Neuronal stem cell (in vitro differentiated cells): ENCODE data around the gene LURAP1L.

ENCODE experiments used
- DNase-seq: peaks from one replicate; pipeline ENCODE4 v3.0.0-alpha.2; 2013; ENCODE audit warnings: low spot score
- H2AFZ ChIP-seq: one replicate; pipeline ENCODE4 v1.6.1; 2013; ENCODE audit warnings: mild to moderate bottlenecking, low read length, inconsistent platforms
- H2AK5ac ChIP-seq: 2 replicates; pipeline ENCODE4 v1.6.1; 2013; ENCODE audit warnings: low read depth, mild to moderate bottlenecking, inconsistent platforms, low read length, moderate library complexity, mixed read lengths
- H2BK120ac ChIP-seq: 2 replicates; pipeline ENCODE4 v1.6.1; 2013; ENCODE audit warnings: low read depth, mild to moderate bottlenecking, inconsistent platforms, low read length, moderate library complexity, mixed read lengths
- H2BK12ac ChIP-seq: one replicate; pipeline ENCODE4 v1.6.1; 2013; ENCODE audit warnings: low read length, inconsistent platforms
- H2BK15ac ChIP-seq: 2 replicates; pipeline ENCODE4 v1.6.1; 2013; ENCODE audit warnings: mild to moderate bottlenecking, low read length, inconsistent platforms, mixed read lengths
- H2BK5ac ChIP-seq: one replicate; pipeline ENCODE4 v1.6.1; 2013; ENCODE audit warnings: inconsistent platforms, mild to moderate bottlenecking, low read length, moderate library complexity
- H3K14ac ChIP-seq: one replicate; pipeline ENCODE4 v1.6.1; 2013; ENCODE audit warnings: low read length, inconsistent platforms
- H3K18ac ChIP-seq: 2 replicates; pipeline ENCODE4 v1.6.1; 2013; ENCODE audit warnings: low read length, inconsistent platforms
- H3K23ac ChIP-seq: 2 replicates; pipeline ENCODE4 v1.6.1; 2013; ENCODE audit warnings: low read depth, mild to moderate bottlenecking, mixed read lengths, low read length, inconsistent platforms; ENCODE audit not compliant: poor library complexity
- H3K27ac ChIP-seq: replicated peaks from 3 replicates; pipeline ENCODE4 v1.5.1; 2013; ENCODE audit warnings: low read length, inconsistent platforms
- H3K27me3 ChIP-seq, 3 experiments: 2 replicates each; pipeline ENCODE4 v1.6.1; 2013; ENCODE audit warnings: low read length in 3 of 3, mild to moderate bottlenecking in 2 of 3, inconsistent platforms in 1 of 3, low read depth in 1 of 3, mixed read lengths in 1 of 3, moderate library complexity in 1 of 3; ENCODE audit not compliant: control insufficient read depth in 3 of 3, insufficient read depth in 3 of 3
- H3K36me3 ChIP-seq, 2 donors: replicated peaks in 1 of 2; 2 replicates each; pipeline ENCODE4 v1.6.1; 2013; ENCODE audit warnings: low read length in 2 of 2; ENCODE audit not compliant: control insufficient read depth in 2 of 2, insufficient read depth in 2 of 2
- H3K4ac ChIP-seq: 2 replicates; pipeline ENCODE4 v1.6.1; 2013; ENCODE audit warnings: inconsistent platforms, mild to moderate bottlenecking, low read length, moderate library complexity
- H3K4me1 ChIP-seq, 2 donors: 1 replicate in 1 of 2; 2 replicates in 1 of 2; pipeline ENCODE4 v1.6.1; 2013; ENCODE audit warnings: low read length in 2 of 2, low read depth in 1 of 2; ENCODE audit not compliant: control insufficient read depth in 2 of 2, insufficient read depth in 1 of 2
- H3K4me2 ChIP-seq: one replicate; pipeline ENCODE4 v1.6.1; 2013; ENCODE audit warnings: mild to moderate bottlenecking, low read length, inconsistent platforms; ENCODE audit not compliant: insufficient read depth, poor library complexity, severe bottlenecking
- H3K4me3 ChIP-seq, 2 donors: 2 replicates each; pipeline ENCODE4 v1.5.1; 2013; ENCODE audit warnings: low read length in 2 of 2, mild to moderate bottlenecking in 2 of 2, inconsistent platforms in 1 of 2, moderate library complexity in 1 of 2
- H3K79me1 ChIP-seq: one replicate; pipeline ENCODE4 v1.6.1; 2013; ENCODE audit warnings: low read depth, mild to moderate bottlenecking, inconsistent platforms, low read length, moderate library complexity
- H3K9ac ChIP-seq: one replicate; pipeline ENCODE4 v1.6.1; 2013; ENCODE audit warnings: mild to moderate bottlenecking, low read depth, low read length, inconsistent platforms; ENCODE audit not compliant: poor library complexity
- H3K9me3 ChIP-seq, 2 donors: replicated peaks in 1 of 2; 2 replicates each; pipeline versions ENCODE3 to v1.6.1; 2013; ENCODE audit warnings: low read length in 2 of 2, mild to moderate bottlenecking in 2 of 2, inconsistent platforms in 1 of 2, low read depth in 1 of 2, mixed read lengths in 1 of 2, moderate library complexity in 1 of 2; ENCODE audit not compliant: control insufficient read depth in 2 of 2, insufficient read depth in 1 of 2
- H4K8ac ChIP-seq: one replicate; pipeline ENCODE4 v1.6.1; 2013; ENCODE audit warnings: low read depth, mild to moderate bottlenecking, inconsistent platforms, low read length, moderate library complexity
- H4K91ac ChIP-seq: one replicate; pipeline ENCODE4 v1.6.1; 2013; ENCODE audit warnings: low read length, low read depth, mild to moderate bottlenecking, inconsistent platforms; ENCODE audit not compliant: poor library complexity
- WGBS, 2 donors: extraction: QIAGEN DNeasy Blood & Tissue Kit; methylation state at CpG; one replicate each; pipeline ENCODE4 v1.1.7; 2013; ENCODE audit warnings: missing lambda C conversion rate in 2 of 2, mixed read lengths in 1 of 2; ENCODE audit not compliant: insufficient read length in 2 of 2, insufficient replicate concordance in 1 of 2; ENCODE audit errors: extremely low coverage in 2 of 2; 5-methylcytosine and 5-hydroxymethylcytosine counted together

The LURAP1L gene

GRCh38 chr9:12846035-12846434, 71.2 kb downstream of the LURAP1L start:
- Histone ChIP-seq H2BK15ac (no peak overlapping the region), H3K4me2 (no peak overlapping the region), H3K4ac (no peak overlapping the region), H2AK5ac (no peak overlapping the region), H2AFZ (no peak overlapping the region), H3K4me1 (no peaks in the 10 kb centered on the region), H3K9me3 (no peaks in the 10 kb centered on the region), H4K91ac (no peak overlapping the region), H3K27ac (no peak overlapping the region), H3K4me3 (no peak overlapping the region), H3K79me1 (no peaks in the 10 kb centered on the region), H2BK12ac (no peak overlapping the region), H3K27me3 (no peaks in the 10 kb centered on the region), H3K18ac (no peak overlapping the region), H3K36me3 (no peaks in the 10 kb centered on the region), H3K14ac (no peak overlapping the region), H3K23ac (no peak overlapping the region), H4K8ac (no peak overlapping the region), H2BK120ac (no peak overlapping the region), H2BK5ac (no peak overlapping the region), H3K9ac (no peak overlapping the region)
- no CpG with 5 or more reads among the region's 5 CpGs for WGBS, 2 donors
- DNase-seq: no peak

- Histone ChIP-seq H3K4me3 (no peak overlapping the region), H2BK120ac (no peak overlapping the region), H3K4me1 (no peaks in the 10 kb centered on the region), H4K8ac (no peak overlapping the region), H2BK12ac (no peak overlapping the region), H3K36me3 (no peaks in the 10 kb centered on the region), H2AFZ (no peak overlapping the region), H3K27ac (no peak overlapping the region), H4K91ac (no peak overlapping the region), H3K4ac (no peak overlapping the region), H3K27me3 (no peaks in the 10 kb centered on the region), H3K9ac (no peak overlapping the region), H2AK5ac (no peak overlapping the region), H3K4me2 (no peak overlapping the region), H2BK5ac (no peak overlapping the region), H2BK15ac (no peak overlapping the region), H3K79me1 (no peaks in the 10 kb centered on the region), H3K14ac (no peak overlapping the region), H3K9me3 (no peaks in the 10 kb centered on the region), H3K23ac (no peak overlapping the region), H3K18ac (no peak overlapping the region)
- DNase-seq: no peak
Observed at GRCh38 chr9:12847561-12847960, 72.7 kb downstream of the LURAP1L start.

- H3K14ac ChIP-seq: no peak overlapping the region
- no peak overlapping the region for H3K9ac ChIP-seq
- no peak for DNase-seq
- H3K4me1 ChIP-seq: no peaks in the 10 kb centered on the region
- no peaks in the 10 kb centered on the region for H3K79me1 ChIP-seq
- WGBS, 2 donors: no CpG with 5 or more reads among the region's 1 CpG
- H3K27ac ChIP-seq: no peak overlapping the region
- no peak overlapping the region for H3K4me2 ChIP-seq
- H2BK15ac ChIP-seq: no peak overlapping the region
- no peaks in the 10 kb centered on the region for H3K9me3 ChIP-seq
- H4K91ac ChIP-seq: no peak overlapping the region
- no peak overlapping the region for H3K18ac ChIP-seq
- H3K27me3 ChIP-seq: no peaks in the 10 kb centered on the region
- H3K4ac ChIP-seq: no peak overlapping the region
- H3K23ac ChIP-seq: no peak overlapping the region
- H2BK12ac ChIP-seq: no peak overlapping the region
- no peak overlapping the region for H4K8ac ChIP-seq
- H3K4me3 ChIP-seq: no peak overlapping the region
- no peaks in the 10 kb centered on the region for H3K36me3 ChIP-seq
- H2AK5ac ChIP-seq: no peak overlapping the region
- H2BK5ac ChIP-seq: no peak overlapping the region
- no peak overlapping the region for H2BK120ac ChIP-seq
- H2AFZ ChIP-seq: no peak overlapping the region
Observed at GRCh38 chr9:12849486-12850003, 74.7 kb downstream of the LURAP1L start.

- no peak overlapping the region for H4K91ac ChIP-seq
- no peak overlapping the region for H3K9ac ChIP-seq
- H2BK5ac ChIP-seq: no peak overlapping the region
- no peak overlapping the region for H4K8ac ChIP-seq
- H3K18ac ChIP-seq: no peak overlapping the region
- no peaks in the 10 kb centered on the region for H3K27me3 ChIP-seq
- WGBS, 2 donors: no CpG with 5 or more reads among the region's 6 CpGs
- no peak overlapping the region for H2BK120ac ChIP-seq
- H3K14ac ChIP-seq: no peak overlapping the region
- no peaks in the 10 kb centered on the region for H3K36me3 ChIP-seq
- H3K79me1 ChIP-seq: no peaks in the 10 kb centered on the region
- no peak overlapping the region for H3K27ac ChIP-seq
- H3K4me2 ChIP-seq: no peak overlapping the region
- H2AFZ ChIP-seq: no peak overlapping the region
- no peak overlapping the region for H2BK15ac ChIP-seq
- no peak overlapping the region for H2AK5ac ChIP-seq
- peaks cover 0 to 1% of the 10 kb centered on the region in 2 donors for H3K4me1 ChIP-seq
- H3K23ac ChIP-seq: no peak overlapping the region
- no peak for DNase-seq
- no peaks in the 10 kb centered on the region for H3K9me3 ChIP-seq
- no peak overlapping the region for H3K4ac ChIP-seq
- H3K4me3 ChIP-seq: no peak overlapping the region
- H2BK12ac ChIP-seq: no peak overlapping the region
Observed at GRCh38 chr9:12851341-12852090, 76.7 kb downstream of the LURAP1L start.
